ENCODE data around the gene LAG3.
"Not testable (repeated sequence)": the region's sequence is repeated elsewhere in the genome, so short reads cannot be mapped to it uniquely, and the experiment has no call there.

LAG3 gene

DNA sequence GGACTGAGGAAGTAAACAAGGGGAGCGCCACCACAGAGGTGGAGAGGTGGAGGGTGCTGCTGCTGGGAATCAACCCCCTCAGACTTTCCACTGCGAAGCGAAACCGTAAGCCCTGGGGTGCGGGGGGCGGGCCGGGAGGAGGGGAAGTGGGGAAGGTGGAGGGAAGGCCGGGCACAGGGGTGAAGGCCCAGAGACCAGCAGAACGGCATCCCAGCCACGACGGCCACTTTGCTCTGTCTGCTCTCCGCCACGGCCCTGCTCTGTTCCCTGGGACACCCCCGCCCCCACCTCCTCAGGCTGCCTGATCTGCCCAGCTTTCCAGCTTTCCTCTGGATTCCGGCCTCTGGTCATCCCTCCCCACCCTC lies at the start of gene LAG3:
TSS of gene LAG3 (plus strand) at position 190 of the 365 bp plus-strand sequence. CDS start 333 bp downstream, outside the sequence.
- peak; percentile 72 to 76 for DNase-seq (ENCODE audit: low read depth in 2 of 2)

- DNase-seq (ENCODE audit: low read depth in 2 of 2) = no peak
Measured at GRCh38 chr12:6722863-6723262, 49.5 kb upstream of the LAG3 start.

- DNase-seq (ENCODE audit: low read depth in 2 of 2) = peak; percentile 93 to 99
Measured at GRCh38 chr12:6723607-6724408, 48.5 kb upstream of the LAG3 start, which contains the start of gene COPS7A. TSS of gene COPS7A (plus strand) at chr12:6724046. CDS start at chr12:6724657, 611 bp downstream.

- no peak for DNase-seq (ENCODE audit: low read depth in 2 of 2)
Measured at GRCh38 chr12:6724409-6724797, 47.9 kb upstream of the LAG3 start.

DNA sequence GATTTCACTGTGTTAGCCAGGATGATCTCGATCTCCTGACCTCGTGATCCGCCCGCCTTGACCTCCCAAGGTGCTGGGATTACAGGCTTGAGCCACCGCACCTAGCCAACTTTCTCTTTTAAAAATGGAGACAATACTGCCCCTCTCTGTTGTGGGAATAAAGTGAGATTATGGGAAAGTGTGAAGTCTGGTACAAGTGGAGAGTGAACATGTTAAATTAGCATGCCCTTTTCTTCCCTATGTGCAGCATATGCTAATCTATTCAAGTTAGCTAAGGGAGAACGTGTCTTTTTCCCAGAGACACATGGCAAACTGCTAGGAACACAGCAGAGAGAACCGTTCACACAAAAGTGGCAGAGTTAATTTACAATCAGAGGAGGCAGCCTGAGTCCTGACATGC lies 47.0 kb upstream of the LAG3 start:
- DNase-seq (ENCODE audit: low read depth in 2 of 2) = no peak

GRCh38 chr12:6729186-6729585 lies 43.1 kb upstream of the LAG3 start:
- no peak for DNase-seq (ENCODE audit: low read depth in 2 of 2)

- DNase-seq (ENCODE audit: low read depth in 2 of 2) = no peak
Measured at GRCh38 chr12:6730169-6730568, 42.2 kb upstream of the LAG3 start.

DNA sequence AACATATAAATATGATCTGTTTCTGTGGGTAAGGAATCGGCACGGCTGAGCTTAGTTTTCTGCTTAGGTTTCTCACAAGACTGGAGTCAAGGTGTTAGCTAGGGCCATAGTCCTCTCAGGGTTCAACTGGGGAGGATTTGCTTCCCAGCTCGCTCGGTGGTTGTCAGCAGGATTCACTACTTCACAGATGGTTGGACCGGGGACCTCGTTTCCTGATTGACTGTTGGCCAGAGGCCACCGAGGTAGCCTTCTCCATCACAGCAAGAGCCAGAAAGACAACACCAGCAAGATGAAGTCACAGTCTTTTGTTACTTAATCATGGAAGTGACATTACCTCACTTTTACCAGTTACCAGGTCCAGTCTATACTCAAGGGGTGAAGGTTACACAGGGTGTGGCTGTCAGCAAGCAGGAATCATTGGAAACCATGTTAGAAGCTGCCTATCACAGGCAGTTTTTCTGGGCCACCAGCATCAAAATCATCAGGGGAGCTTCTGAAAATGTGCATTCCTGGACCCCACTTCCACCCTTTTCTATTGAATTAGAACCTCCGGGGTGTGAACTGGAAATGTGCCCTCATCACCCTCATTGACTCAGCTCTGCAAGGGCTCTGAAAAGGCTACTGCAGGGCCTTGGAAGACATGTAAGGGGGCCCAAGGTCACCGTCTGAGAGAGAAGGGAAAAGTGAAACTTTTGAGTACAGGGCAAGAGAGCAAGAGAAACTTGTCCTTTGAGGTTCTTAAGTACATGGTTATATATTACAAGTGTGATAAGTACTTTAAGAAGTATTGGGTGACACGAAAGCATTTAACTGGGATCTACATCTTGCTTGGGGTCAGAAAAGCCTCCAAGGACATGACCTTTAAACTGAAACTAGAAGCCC lies 37.6 kb upstream of the LAG3 start:
- no peak for DNase-seq (ENCODE audit: low read depth in 2 of 2)

- DNase-seq (ENCODE audit: low read depth in 2 of 2) = peak in 1 of 2 donors; percentile 26
Measured at GRCh38 chr12:6735448-6736191, 36.7 kb upstream of the LAG3 start.

DNA sequence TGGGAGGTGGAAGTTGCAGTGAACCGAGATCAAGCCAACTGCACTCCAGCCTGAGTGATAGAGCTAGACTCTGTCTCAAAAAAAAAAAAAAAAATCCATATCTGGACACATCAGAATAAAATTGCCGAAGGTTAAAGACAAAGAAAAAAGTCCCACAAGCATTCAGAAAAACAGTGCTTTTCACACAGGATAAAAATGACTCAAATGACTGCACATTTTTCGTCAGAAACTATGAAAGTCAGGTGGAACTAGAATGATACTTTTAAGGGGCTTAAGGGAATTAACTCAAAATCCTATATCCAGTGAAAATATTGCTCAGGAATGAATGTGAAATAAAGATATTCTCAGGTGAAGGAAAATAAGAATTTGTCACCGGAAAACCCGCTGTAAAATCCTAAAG lies 35.6 kb upstream of the LAG3 start:
- DNase-seq (ENCODE audit: low read depth in 2 of 2) = no peak

DNA sequence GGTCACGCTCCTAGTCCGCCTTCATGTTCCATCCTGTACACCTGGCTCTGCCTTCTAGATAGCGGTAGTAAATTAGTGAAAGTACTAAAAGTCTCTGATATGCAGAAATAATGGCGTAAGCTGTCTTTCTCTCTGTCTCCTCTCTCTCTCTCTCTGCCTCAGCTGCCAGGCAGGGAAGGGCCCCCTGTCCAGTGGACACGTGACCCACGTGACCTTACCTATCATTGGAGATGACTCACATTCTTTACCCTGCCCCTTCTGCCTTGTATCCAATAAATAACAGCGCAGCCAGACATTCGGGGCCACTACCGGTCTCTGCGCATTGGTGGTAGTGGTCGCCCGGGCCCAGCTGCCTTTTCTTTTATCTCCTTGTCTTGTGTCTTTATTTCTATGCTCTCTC lies 30.2 kb upstream of the LAG3 start:
- not testable (repeated sequence) for DNase-seq (ENCODE audit: low read depth in 2 of 2)

- no peak for DNase-seq (ENCODE audit: low read depth in 2 of 2)
Measured at GRCh38 chr12:6742834-6743233, 29.5 kb upstream of the LAG3 start.

DNA sequence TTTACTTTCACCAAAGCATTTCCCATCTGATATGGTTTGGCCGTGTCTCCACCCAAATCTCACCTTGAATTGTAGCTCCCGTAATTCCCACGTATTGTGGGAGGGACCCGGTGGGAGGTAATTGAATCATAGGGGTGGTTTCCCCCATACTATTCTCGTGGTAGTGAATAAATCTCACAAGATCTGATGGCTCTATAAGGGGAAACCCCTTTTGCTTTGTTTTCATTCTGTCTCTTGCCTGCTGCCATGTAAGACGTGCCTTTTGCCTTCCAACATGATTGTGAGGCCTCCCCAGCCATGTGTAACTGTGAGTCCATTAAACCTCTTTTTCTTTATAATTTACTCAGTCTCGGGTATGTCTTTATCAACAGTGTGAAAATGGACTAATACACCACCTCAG lies 29.0 kb upstream of the LAG3 start:
- DNase-seq (ENCODE audit: low read depth in 2 of 2) = not testable (repeated sequence)

GRCh38 chr12:6745741-6746525 lies 26.4 kb upstream of the LAG3 start:
- DNase-seq (ENCODE audit: low read depth in 2 of 2) = no peak

GRCh38 chr12:6747216-6747615 lies 25.1 kb upstream of the LAG3 start:
- DNase-seq (ENCODE audit: low read depth in 2 of 2) = no peak

GRCh38 chr12:6748761-6749160 lies 23.6 kb upstream of the LAG3 start:
- DNase-seq (ENCODE audit: low read depth in 2 of 2) = no peak

- DNase-seq (ENCODE audit: low read depth in 2 of 2) = no peak
Measured at GRCh38 chr12:6750506-6750905, 21.8 kb upstream of the LAG3 start.

- no peak for DNase-seq (ENCODE audit: low read depth in 2 of 2)
Measured at GRCh38 chr12:6751767-6752166, 20.6 kb upstream of the LAG3 start.

DNA sequence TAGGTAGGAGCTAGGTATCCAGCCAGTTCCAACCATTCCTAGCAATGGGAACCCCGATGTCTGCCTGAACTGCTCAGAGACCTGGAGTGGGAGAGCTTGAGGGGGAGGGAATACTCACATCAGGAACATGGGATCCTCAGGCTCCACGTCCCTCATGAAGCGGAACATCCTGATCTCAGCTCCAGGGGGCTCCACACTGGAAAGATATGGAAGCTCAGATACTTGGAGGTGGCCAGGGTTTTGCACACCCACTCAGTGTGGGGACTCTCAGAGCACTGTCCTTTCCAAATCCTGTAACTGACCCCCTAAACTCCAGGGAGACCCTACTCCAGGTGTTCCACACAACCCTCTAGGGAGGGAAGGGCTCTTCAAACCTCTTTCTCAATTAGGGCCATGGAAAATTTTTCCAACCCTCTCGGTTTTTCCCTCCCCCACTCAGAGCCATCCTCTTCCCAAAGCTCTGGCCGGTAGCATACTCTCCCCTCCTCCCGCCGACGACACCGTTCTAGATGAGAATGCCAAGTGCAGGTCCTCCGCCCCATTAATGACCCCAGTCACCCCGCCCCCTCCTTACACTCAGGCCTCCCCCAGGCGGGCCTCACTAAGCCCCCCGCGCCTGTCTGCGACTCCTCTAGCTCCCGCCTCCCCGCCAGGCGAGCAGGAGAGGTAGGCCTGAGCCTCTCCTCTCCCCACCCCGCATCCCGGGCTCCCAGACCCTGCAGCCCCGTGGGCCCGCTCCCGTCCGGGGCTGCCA lies 20.0 kb upstream of the LAG3 start:
- DNase-seq (ENCODE audit: low read depth in 2 of 2) = no peak

- DNase-seq (ENCODE audit: low read depth in 2 of 2) = peak; percentile 93 to 98
Measured at GRCh38 chr12:6752921-6753771, 19.2 kb upstream of the LAG3 start, which contains the start of gene MLF2. TSS of gene MLF2 (minus strand) at chr12:6753141. CDS start at chr12:6752334, 807 bp downstream.
